Thoracic aorta (tissue), 2 donors: ENCODE results near the gene ALDH1A1. TPM values are rescaled to one million over a fixed set of nuclear protein-coding genes. Genes with fewer than 3 reads are reported as not detected.

Experiments used
- ATAC-seq: fragments of 150-250 bp; one replicate; pipeline ENCODE4 v1.8.0; 2017; ENCODE audit warnings: low read depth; ENCODE audit not compliant: insufficient number of reproducible peaks, low FRiP score
- DNase-seq: peaks from one replicate; pipeline ENCODE4 v3.0.0-alpha.2; 2020; ENCODE audit warnings: low spot score
- H3K27ac ChIP-seq, 2 donors: fragments of 200-600 bp; sonication (generic); 1 replicate in 1 of 2; 2 replicates in 1 of 2; pipeline ENCODE4 v1.5.1; 2016; ENCODE audit warnings: mild to moderate bottlenecking in 2 of 2, moderate library complexity in 2 of 2
- H3K27me3 ChIP-seq: fragments of 200-600 bp; sonication (generic); replicated peaks from 2 replicates; pipeline ENCODE4 v1.6.0; 2016; ENCODE audit warnings: mild to moderate bottlenecking; ENCODE audit not compliant: insufficient read depth
- H3K36me3 ChIP-seq: fragments of 200-600 bp; sonication (generic); one replicate; pipeline ENCODE4 v1.5.1; 2016
- H3K4me1 ChIP-seq, 2 donors: fragments of 200-600 bp; sonication (generic); 1 replicate in 1 of 2; 2 replicates in 1 of 2; pipeline versions ENCODE4 v1.5.1 to v1.6.0; 2016; ENCODE audit warnings: low read depth in 2 of 2, mild to moderate bottlenecking in 1 of 2; ENCODE audit not compliant: control insufficient read depth in 1 of 2
- H3K4me3 ChIP-seq: fragments of 200-600 bp; sonication (generic); 2 replicates; pipeline ENCODE4 v1.5.1; 2016; ENCODE audit warnings: mild to moderate bottlenecking
- H3K9me3 ChIP-seq: fragments of 200-600 bp; sonication (generic); 2 replicates; pipeline ENCODE4 v1.5.1; 2016
- CTCF ChIP-seq: fragments of 200-600 bp; sonication (generic); IDR thresholded peaks from one replicate; pipeline ENCODE4 v1.5.1; 2019; ENCODE audit warnings: antibody characterized with exemption
- total RNA-seq, 2 donors: library from RNA; depleted of rRNA; stranded (reverse); fragments of >200 nt; gene quantifications; one replicate each; pipeline versions ENCODE4 v1.1.0 to v1.2.3, GENCODE V29; 2016

ALDH1A1 gene
- total RNA-seq, 2 donors from 2014 or later, result 101 to 196 TPM

GRCh38 chr9:72895122-72895521 is 57.7 kb downstream of the ALDH1A1 start:
- ATAC-seq (no peak), DNase-seq (no peak)
- Histone ChIP-seq H3K36me3 (no peaks in the 10 kb centered on the region), H3K9me3 (no peaks in the 10 kb centered on the region), H3K27ac (no peak overlapping the region), H3K4me1 (no peaks in the 10 kb centered on the region), H3K4me3 (no peak overlapping the region), H3K27me3 (no peaks in the 10 kb centered on the region)
- TF ChIP-seq CTCF, result no peak

GRCh38 chr9:72894342-72894741 is 58.5 kb downstream of the ALDH1A1 start:
- Histone ChIP-seq H3K9me3 (no peaks in the 10 kb centered on the region), H3K27ac (no peak overlapping the region), H3K27me3 (no peaks in the 10 kb centered on the region), H3K36me3 (peaks cover 5% of the 10 kb centered on the region), H3K4me1 (no peaks in the 10 kb centered on the region), H3K4me3 (no peak overlapping the region)
- DNase-seq (no peak), ATAC-seq (no peak)
- no peak for TF ChIP-seq CTCF

GRCh38 chr9:72893437-72893836 is 59.4 kb downstream of the ALDH1A1 start:
- no peak overlapping the region for H3K27ac ChIP-seq
- no peak for DNase-seq
- no peaks in the 10 kb centered on the region for H3K4me1 ChIP-seq
- TF ChIP-seq CTCF, result no peak
- no peak for ATAC-seq
- H3K27me3 ChIP-seq, result no peaks in the 10 kb centered on the region
- no peak overlapping the region for H3K4me3 ChIP-seq
- peaks cover 8% of the 10 kb centered on the region for H3K36me3 ChIP-seq
- H3K9me3 ChIP-seq, result no peaks in the 10 kb centered on the region

GRCh38 chr9:72891043-72891442 is 61.8 kb downstream of the ALDH1A1 start:
- DNase-seq (no peak), ATAC-seq (no peak)
- Histone ChIP-seq H3K4me1 (no peaks in the 10 kb centered on the region), H3K4me3 (no peak overlapping the region), H3K27me3 (no peaks in the 10 kb centered on the region), H3K9me3 (no peaks in the 10 kb centered on the region), H3K36me3 (peaks cover 8% of the 10 kb centered on the region), H3K27ac (no peak overlapping the region)
- no peak for TF ChIP-seq CTCF

GRCh38 chr9:72888943-72889342 is 63.9 kb downstream of the ALDH1A1 start:
- no peak for TF ChIP-seq CTCF
- no peak for ATAC-seq
- no peak for DNase-seq
- Histone ChIP-seq H3K4me1 (no peaks in the 10 kb centered on the region), H3K4me3 (no peak overlapping the region), H3K36me3 (peaks cover 8% of the 10 kb centered on the region), H3K27ac (no peak overlapping the region), H3K9me3 (no peaks in the 10 kb centered on the region), H3K27me3 (no peaks in the 10 kb centered on the region)
